ENCODE results near the gene SRGAP1.

GRCh38 chr12:63940310-63941005, 96.0 kb downstream of the SRGAP1 start:
- TF ChIP-seq EZH2 (IDR thresholded peaks at IDR 0.05; ENCODE audit: borderline replicate concordance, low read depth, low read length, severe bottlenecking): no peak
- no peak for TF ChIP-seq CTCF (IDR thresholded peaks at IDR 0.05; ENCODE audit: borderline replicate concordance, extremely low read depth, low read length, poor library complexity, severe bottlenecking)

All from DND-41 (cell line).